Kidney (tissue), 14 donors: Measurements from ENCODE around the gene BACH2. TPM values are rescaled to one million over a fixed set of nuclear protein-coding genes. Genes with fewer than 3 reads are reported as not detected.

Source experiments
- DNase-seq, 5 donors: peaks; one replicate each; pipeline ENCODE4 v3.0.0-alpha.2; 2013 to 2020
- FAIRE-seq: peaks from 2 replicates; lab custom pipeline; 2012; peaks lifted over from hg19 to GRCh38; lab: Jason Lieb, UNC
- H3K27ac ChIP-seq, 2 donors: one replicate each; pipeline ENCODE4 v1.7.0; 2013; ENCODE audit warnings: low read depth in 2 of 2, low read length in 2 of 2, inconsistent platforms in 1 of 2
- H3K27me3 ChIP-seq: one replicate; pipeline ENCODE4 v1.7.1; 2013; ENCODE audit warnings: low read length, inconsistent platforms; ENCODE audit not compliant: control insufficient read depth, insufficient read depth
- H3K36me3 ChIP-seq, 3 donors: one replicate each; pipeline versions ENCODE4 v1.7.0 to v1.7.1; 2013; ENCODE audit warnings: low read length in 3 of 3, control low read depth in 1 of 3, inconsistent platforms in 1 of 3; ENCODE audit not compliant: insufficient read depth in 3 of 3, control insufficient read depth in 2 of 3
- H3K4me1 ChIP-seq, 3 donors: one replicate each; pipeline versions ENCODE4 v1.7.0 to v1.7.1; 2013; ENCODE audit warnings: low read length in 3 of 3, inconsistent platforms in 1 of 3, low read depth in 1 of 3; ENCODE audit not compliant: control insufficient read depth in 2 of 3, insufficient read depth in 2 of 3
- H3K4me3 ChIP-seq, 3 donors: one replicate each; pipeline versions ENCODE4 v1.7.0 to v1.8.1; 2013; ENCODE audit warnings: low read length in 3 of 3, control low read depth in 1 of 3, inconsistent platforms in 1 of 3
- H3K9ac ChIP-seq, 3 donors: one replicate each; pipeline versions ENCODE4 v1.7.0 to v1.7.1; 2013; ENCODE audit warnings: low read length in 3 of 3, control low read depth in 1 of 3, inconsistent platforms in 1 of 3
- H3K9me3 ChIP-seq, 3 donors: one replicate each; pipeline versions ENCODE4 v1.7.0 to v1.7.1; 2013; ENCODE audit warnings: low read length in 3 of 3, control low read depth in 1 of 3, inconsistent platforms in 1 of 3; ENCODE audit not compliant: control insufficient read depth in 2 of 3, insufficient read depth in 1 of 3
- intact Hi-C: fragments of 100-400 bp; cut with DNase I; formaldehyde crosslinking; loops from one replicate; pipeline ENCODE4 v1.11.1; 2022
- polyA plus RNA-seq: library from polyadenylated mRNA; stranded (reverse); fragments of 350-450 nt; fragmentation: Illumina TruSeq; extraction: RNeasy Lipid Tissue Mini Kit (QIAGEN cat#74804); gene quantifications from one replicate; pipeline ENCODE4 v1.2.3, GENCODE V29; 2014; ENCODE audit warnings: low read depth, low replicate concordance; ENCODE audit not compliant: insufficient read depth
- total RNA-seq: library from RNA; stranded (reverse); fragmentation: NEBNext Ultra II Directional; extraction: Animal tissue kit (Norgen Biotek cat#: 25700); gene quantifications from one replicate; pipeline ENCODE4 v1.2.1, GENCODE V29; 2021
- TF ChIP-seq, protein P1 (sequence below): IDR thresholded peaks from 3 replicates; pipeline ENCODE4 v1.5.1; 2012; ENCODE audit warnings: mild to moderate bottlenecking, moderate library complexity, borderline replicate concordance; ENCODE audit not compliant: insufficient read depth; ENCODE audit errors: extremely low read depth
- donor health status: control.
- donor health status: control.
- donor health status: control.
- donor health status: control.
- donor health status: control.
- donor health status: DM: yes; HTN: yes; CAD: no.
- donor health status: Normal renal cell carcinoma (clear cell type).

The BACH2 gene
- total and polyA plus RNA-seq, 2 donors from 2014 or later: 0.32 to 6.9 TPM

- DNase-seq (peak in 4 of 5 donors; percentile 34 to 58 (median 55)), FAIRE-seq (no peak)
- Histone ChIP-seq H3K9me3 (no peaks in the 10 kb centered on the region), H3K36me3 (no peaks in the 10 kb centered on the region), H3K4me1 (peaks cover 0 to 6% (median 3%) of the 10 kb centered on the region in 3 donors), H3K27ac (no peak overlapping the region), H3K9ac (peak overlapping the region in 1 of 3 donors; percentile 51), H3K4me3 (peak overlapping the region; percentile 53 to 75 (median 72)), H3K27me3 (no peaks in the 10 kb centered on the region)
- intact Hi-C loops: no loop called here
- TF ChIP-seq, protein P1, sequence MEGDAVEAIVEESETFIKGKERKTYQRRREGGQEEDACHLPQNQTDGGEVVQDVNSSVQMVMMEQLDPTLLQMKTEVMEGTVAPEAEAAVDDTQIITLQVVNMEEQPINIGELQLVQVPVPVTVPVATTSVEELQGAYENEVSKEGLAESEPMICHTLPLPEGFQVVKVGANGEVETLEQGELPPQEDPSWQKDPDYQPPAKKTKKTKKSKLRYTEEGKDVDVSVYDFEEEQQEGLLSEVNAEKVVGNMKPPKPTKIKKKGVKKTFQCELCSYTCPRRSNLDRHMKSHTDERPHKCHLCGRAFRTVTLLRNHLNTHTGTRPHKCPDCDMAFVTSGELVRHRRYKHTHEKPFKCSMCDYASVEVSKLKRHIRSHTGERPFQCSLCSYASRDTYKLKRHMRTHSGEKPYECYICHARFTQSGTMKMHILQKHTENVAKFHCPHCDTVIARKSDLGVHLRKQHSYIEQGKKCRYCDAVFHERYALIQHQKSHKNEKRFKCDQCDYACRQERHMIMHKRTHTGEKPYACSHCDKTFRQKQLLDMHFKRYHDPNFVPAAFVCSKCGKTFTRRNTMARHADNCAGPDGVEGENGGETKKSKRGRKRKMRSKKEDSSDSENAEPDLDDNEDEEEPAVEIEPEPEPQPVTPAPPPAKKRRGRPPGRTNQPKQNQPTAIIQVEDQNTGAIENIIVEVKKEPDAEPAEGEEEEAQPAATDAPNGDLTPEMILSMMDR: no peak
Measured at GRCh38 chr6:90294614-90294988, 2.0 kb downstream of the BACH2 start.

DNA sequence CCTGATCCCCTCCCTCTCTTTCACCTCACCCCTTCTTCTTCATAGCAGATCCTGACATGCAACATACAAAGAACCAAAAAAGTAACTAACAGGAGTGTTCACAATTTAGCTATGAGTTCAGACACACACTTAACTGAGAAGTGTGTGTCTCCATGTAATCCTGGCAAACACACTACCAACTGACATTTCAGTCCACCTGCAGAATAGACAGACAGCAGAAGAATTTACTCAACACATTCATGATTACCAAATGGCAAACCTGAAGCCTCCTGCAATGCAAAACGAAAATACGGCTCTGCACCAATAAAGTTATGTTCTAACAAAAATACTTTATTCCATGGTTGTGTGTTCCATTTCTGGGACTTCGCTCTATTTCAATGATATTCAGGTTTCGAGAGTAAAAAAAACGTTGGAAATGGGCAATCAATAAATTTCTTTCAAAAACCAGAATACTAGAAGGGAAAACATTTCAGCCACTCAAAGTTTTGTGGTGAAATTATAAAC is 2.6 kb downstream of the BACH2 start:
- peak overlapping the region in 1 of 3 donors; percentile 13 for H3K9ac ChIP-seq
- peaks cover 0 to 6% (median 3%) of the 10 kb centered on the region in 3 donors for H3K4me1 ChIP-seq
- DNase-seq: no peak
- no peaks in the 10 kb centered on the region for H3K27me3 ChIP-seq
- H3K9me3 ChIP-seq: no peaks in the 10 kb centered on the region
- TF ChIP-seq, protein P1: no peak
- H3K36me3 ChIP-seq: no peaks in the 10 kb centered on the region
- H3K4me3 ChIP-seq: no peak overlapping the region
- no peak for FAIRE-seq
- intact Hi-C loops: no loop called here
- H3K27ac ChIP-seq: no peak overlapping the region

DNA sequence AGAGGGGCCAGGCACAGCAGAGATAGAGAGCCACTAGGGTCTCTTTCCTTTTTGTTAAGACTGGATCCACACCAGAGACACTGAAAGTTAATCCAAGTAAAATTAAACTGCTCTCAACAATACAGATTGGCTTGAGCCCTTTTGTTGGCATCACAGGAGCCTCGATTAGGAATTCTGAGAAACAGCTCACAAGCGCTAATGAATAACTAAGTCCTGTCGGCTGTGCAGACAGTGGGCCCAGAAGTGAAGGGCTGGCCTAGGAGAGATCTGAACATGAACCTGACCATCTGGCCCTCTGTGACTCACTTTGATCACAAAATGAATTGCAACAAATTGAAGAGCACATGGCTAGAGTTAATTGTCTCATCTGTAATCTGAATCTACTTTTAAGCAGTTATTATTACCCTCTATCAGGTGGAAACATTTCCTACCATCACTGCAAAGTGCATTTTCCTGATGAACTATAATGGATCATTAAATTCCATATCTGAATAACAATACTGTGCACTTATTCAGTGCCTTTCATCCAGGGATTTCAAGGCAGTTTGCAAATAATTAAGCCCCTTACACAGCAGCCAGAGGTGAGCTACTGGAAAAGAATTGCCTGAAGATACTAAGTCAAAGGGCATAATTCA is 3.2 kb downstream of the BACH2 start:
- Histone ChIP-seq H3K27me3 (no peaks in the 10 kb centered on the region), H3K36me3 (no peaks in the 10 kb centered on the region), H3K9me3 (no peaks in the 10 kb centered on the region), H3K4me1 (peaks cover 0 to 6% (median 3%) of the 10 kb centered on the region in 3 donors), H3K9ac (peak overlapping the region in 1 of 3 donors; percentile 13), H3K4me3 (no peak overlapping the region), H3K27ac (no peak overlapping the region)
- FAIRE-seq: no peak
- intact Hi-C loops: no loop called here
- peak in 2 of 5 donors; percentile 46 to 65 for DNase-seq
- TF ChIP-seq, protein P1: no peak

- Histone ChIP-seq H3K9ac (no peak overlapping the region), H3K36me3 (no peaks in the 10 kb centered on the region), H3K27ac (no peak overlapping the region), H3K4me1 (peaks cover 0 to 6% (median 3%) of the 10 kb centered on the region in 3 donors), H3K4me3 (no peak overlapping the region), H3K27me3 (no peaks in the 10 kb centered on the region), H3K9me3 (no peaks in the 10 kb centered on the region)
- DNase-seq (no peak), FAIRE-seq (no peak)
- intact Hi-C loops: no loop called here
- TF ChIP-seq, protein P1: no peak
Measured at GRCh38 chr6:90291565-90291964, 5.1 kb downstream of the BACH2 start.
